Measurements from ENCODE around the gene GNAS. TPM values are rescaled to one million over a fixed set of nuclear protein-coding genes. Genes with fewer than 3 reads are reported as not detected.

GNAS gene
- total RNA-seq, 4 donors from 2014 or later, result 281 to 822 (median 446) TPM

GRCh38 chr20:58810116-58810878 is 42.2 kb upstream of the GNAS start:
- H3K4me1 ChIP-seq, result no peaks in the 10 kb centered on the region
- TF ChIP-seq POLR2A (IDR thresholded peaks at IDR 0.05) (no peak), CTCF (IDR thresholded peaks at IDR 0.05) (no peak)
- no peak overlapping the region for H3K27ac ChIP-seq
- intact Hi-C loops (cut with DNase I; ENCODE audit: low total_unique reads), result no loop called here
- H3K4me3 ChIP-seq, result no peak overlapping the region
- no peak for DNase-seq
- no peaks in the 10 kb centered on the region for H3K27me3 ChIP-seq
- H3K9me3 ChIP-seq, result no peaks in the 10 kb centered on the region
- no peaks in the 10 kb centered on the region for H3K36me3 ChIP-seq

GRCh38 chr20:58810879-58811250 is 41.7 kb upstream of the GNAS start:
- H3K36me3 ChIP-seq, result no peaks in the 10 kb centered on the region
- H3K9me3 ChIP-seq, result no peaks in the 10 kb centered on the region
- DNase-seq, result no peak
- TF ChIP-seq POLR2A (IDR thresholded peaks at IDR 0.05) (no peak), CTCF (IDR thresholded peaks at IDR 0.05) (no peak)
- no peak overlapping the region for H3K27ac ChIP-seq
- no peaks in the 10 kb centered on the region for H3K4me1 ChIP-seq
- no peaks in the 10 kb centered on the region for H3K27me3 ChIP-seq
- no peak overlapping the region for H3K4me3 ChIP-seq
- intact Hi-C loops (cut with DNase I; ENCODE audit: low total_unique reads), result no loop called here

- no peaks in the 10 kb centered on the region for H3K4me1 ChIP-seq
- H3K4me3 ChIP-seq, result no peak overlapping the region
- no peak overlapping the region for H3K27ac ChIP-seq
- H3K27me3 ChIP-seq, result no peaks in the 10 kb centered on the region
- DNase-seq, result no peak
- no peaks in the 10 kb centered on the region for H3K36me3 ChIP-seq
- TF ChIP-seq POLR2A (IDR thresholded peaks at IDR 0.05), result no peak
- no peak for TF ChIP-seq CTCF (IDR thresholded peaks at IDR 0.05)
- intact Hi-C loops (cut with DNase I; ENCODE audit: low total_unique reads), result no loop called here
- no peaks in the 10 kb centered on the region for H3K9me3 ChIP-seq
Measured at GRCh38 chr20:58811334-58811733, 41.2 kb upstream of the GNAS start.

DNA sequence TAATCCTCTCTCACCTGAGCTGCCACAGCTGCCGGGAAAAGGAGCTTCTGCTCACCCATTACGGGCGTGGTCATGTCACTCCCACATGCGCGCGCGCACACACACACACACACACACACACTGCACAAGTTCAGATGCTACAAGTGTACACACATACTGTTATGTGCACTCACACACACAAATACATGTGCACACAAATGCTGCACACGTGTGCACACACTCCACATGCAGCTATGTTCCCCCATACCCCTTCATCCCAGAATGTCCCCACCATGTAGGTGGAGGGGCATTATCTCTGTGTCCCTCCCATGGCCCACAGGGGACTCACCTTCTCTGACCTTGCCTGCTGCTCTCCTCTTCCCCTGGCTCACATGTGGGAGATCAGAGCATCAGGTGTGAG is 39.1 kb upstream of the GNAS start:
- Histone ChIP-seq H3K27ac (no peak overlapping the region), H3K9me3 (no peaks in the 10 kb centered on the region), H3K27me3 (no peaks in the 10 kb centered on the region), H3K4me1 (no peaks in the 10 kb centered on the region), H3K36me3 (no peaks in the 10 kb centered on the region), H3K4me3 (no peak overlapping the region)
- intact Hi-C loops (cut with DNase I; ENCODE audit: low total_unique reads), result no loop called here
- no peak for DNase-seq
- TF ChIP-seq CTCF (IDR thresholded peaks at IDR 0.05), result no peak

- no peaks in the 10 kb centered on the region for H3K4me1 ChIP-seq
- no peaks in the 10 kb centered on the region for H3K36me3 ChIP-seq
- no peak overlapping the region for H3K27ac ChIP-seq
- H3K9me3 ChIP-seq, result no peaks in the 10 kb centered on the region
- H3K4me3 ChIP-seq, result no peak overlapping the region
- no peak for TF ChIP-seq POLR2A (IDR thresholded peaks at IDR 0.05)
- TF ChIP-seq CTCF (IDR thresholded peaks at IDR 0.05), result no peak
- H3K27me3 ChIP-seq, result no peaks in the 10 kb centered on the region
- intact Hi-C loops (cut with DNase I; ENCODE audit: low total_unique reads), result no loop called here
- no peak for DNase-seq
Measured at GRCh38 chr20:58815448-58815847, 37.1 kb upstream of the GNAS start.
